Colon (tissue), 2 donors: Measurements from ENCODE around the gene PASK.

Source experiments
- FAIRE-seq: peaks from 2 replicates; lab custom pipeline; 2012; peaks lifted over from hg19 to GRCh38; lab: Jason Lieb, UNC
- donor health status: control.
- donor health status: control.

The PASK gene

DNA sequence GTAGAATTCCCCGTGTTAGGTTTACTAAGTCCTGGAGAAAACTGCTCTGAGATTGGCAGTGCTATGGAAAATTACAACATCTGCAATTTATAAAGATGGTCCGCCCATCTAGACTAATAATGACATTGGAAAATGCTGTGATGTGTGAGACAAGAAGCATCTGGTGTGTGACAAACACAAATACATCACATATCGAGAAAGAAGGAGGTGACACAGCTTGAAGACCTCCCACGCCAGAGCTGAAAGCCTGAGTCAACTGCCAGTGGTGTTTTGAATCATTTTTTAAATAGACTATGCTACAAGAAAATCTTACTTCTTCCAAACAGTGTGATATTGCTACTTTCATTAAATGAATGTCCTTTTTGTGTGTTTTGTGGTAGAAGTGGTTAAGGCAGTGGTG lies 30.6 kb upstream of the PASK start:
- no peak for FAIRE-seq

DNA sequence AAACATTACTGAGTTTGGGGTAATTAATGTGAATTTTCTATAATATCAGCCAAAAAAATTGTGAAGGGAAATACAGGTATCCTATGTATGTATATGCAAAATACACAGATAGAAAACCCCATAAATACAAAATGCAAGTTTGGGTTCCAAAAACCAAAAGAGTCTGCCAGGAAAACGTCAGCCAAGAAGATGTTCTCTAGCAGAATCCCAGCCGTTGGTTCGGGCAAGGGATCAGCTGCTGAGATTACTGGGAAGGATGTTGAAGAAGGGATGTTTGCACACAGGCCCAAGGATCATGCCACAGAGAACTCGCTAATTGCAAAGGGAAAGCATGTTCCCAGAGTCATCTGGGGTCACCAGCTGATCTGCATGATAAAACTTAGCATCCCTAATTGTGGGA lies 29.7 kb upstream of the PASK start:
- no peak for FAIRE-seq

- FAIRE-seq, result no peak
Observed at GRCh38 chr2:241177526-241178334, 28.5 kb upstream of the PASK start.

DNA sequence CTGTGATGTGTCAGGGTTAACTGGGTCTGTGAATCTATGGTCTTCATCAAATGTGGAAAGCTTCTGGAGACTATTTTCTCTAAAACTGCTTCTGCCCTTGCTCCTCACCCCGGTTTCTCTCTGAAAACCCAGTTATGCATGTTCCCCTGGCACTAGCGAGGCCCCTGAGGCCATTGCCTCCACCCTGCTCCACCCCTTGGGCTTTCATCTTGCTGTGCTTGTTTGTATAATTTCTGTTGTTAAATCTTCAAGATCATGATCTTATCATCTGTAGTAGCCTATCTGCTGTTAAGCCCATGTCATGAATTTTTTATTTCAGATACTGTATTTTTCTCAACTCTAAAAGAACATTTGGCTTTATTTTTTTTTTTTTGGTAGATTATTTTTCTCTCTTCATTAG lies 24.3 kb upstream of the PASK start:
- FAIRE-seq, result no peak

DNA sequence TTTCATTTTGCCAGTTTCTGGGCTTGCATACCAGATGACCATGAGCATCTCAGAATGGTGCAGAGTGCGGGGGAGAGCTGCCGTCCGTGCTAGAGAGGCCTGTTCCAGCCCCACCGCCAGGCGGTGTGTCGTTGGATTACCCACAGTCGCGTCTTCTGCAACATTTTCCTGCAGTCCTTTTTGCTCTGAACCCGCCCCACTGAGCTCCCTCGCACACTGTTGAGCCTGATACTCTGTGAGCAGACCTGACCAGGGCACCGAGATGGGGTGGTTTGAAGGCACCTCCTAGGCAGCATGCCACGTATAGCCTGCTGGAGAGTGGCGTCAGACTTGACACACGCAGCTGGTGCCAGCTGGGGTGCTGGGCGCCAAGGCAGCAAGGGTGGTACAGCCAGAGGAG lies 19.1 kb upstream of the PASK start:
- no peak for FAIRE-seq

DNA sequence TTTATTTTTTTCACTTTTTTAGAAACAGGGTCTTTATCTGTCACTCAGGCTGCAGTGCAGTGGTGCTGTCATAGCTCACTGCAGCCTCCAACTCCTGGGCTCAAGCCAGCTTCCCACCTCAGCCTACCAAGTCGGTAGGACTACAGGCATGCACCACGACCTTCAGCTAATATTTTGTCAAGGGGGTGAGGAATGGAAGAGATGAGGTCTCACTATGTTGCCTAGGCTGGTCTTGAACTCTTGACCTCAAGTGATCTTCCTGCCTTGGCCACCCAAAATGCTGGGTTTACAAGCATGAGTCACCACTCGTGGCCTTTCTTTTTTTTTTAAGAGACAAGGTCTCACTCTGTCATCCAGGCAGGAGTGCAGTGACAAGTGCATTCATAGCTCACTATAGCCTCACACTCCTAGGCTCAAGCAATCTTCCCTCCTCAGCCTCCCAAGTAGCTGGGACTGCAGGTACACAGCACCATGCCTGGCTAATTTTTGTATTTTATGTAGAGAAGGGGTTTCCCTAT lies 14.4 kb upstream of the PASK start:
- no peak for FAIRE-seq

DNA sequence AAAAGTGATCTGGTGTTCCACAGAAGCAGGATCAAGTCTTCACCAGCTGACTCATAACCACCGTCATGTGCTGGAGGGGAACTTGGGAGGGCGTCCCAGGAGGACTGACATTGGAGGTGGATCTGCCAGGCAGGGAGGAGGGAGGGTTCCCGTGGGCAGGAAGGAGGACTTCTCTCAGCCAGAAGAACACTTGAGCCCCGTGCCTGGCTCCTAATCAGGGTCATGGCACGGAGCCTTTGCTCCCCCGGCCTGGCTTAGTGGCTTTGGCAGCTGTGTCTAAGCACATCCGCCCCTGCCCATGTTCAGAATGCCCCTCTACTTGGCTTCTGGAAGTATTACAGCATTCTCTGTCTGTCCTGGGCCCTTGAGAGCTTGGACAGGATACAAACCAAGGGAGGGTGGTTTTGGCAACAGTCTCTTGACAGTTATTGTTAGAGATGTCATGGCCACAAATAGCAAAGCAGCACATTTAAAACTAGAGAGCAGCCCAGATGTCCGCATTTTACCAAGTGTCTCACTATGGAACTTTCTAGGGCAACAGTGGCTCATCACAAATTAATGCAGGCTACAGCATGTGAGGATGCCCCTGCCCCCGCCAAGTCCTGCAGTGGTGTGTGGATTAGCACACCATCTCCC lies 12.5 kb upstream of the PASK start:
- no peak for FAIRE-seq

DNA sequence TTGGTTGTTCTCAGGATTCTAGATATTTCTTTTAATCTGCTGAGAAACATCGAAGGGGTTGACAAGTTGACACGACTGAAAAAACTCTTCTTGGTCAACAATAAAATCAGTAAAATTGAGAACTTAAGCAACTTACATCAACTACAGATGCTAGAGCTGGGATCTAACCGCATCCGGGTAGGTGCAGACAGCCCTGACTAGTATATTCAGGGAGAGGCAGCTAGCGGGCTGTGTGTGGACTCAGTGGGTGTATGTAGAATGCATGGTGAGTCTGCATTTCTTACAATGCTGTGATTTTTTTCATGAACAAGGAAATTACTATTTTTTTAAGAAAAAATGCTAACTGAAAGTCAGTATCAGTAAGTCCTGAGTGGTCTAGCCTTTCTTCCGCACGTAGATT lies 11.0 kb upstream of the PASK start:
- FAIRE-seq, result no peak

- FAIRE-seq, result no peak
Observed at GRCh38 chr2:241159116-241159515, 9.8 kb upstream of the PASK start.

DNA sequence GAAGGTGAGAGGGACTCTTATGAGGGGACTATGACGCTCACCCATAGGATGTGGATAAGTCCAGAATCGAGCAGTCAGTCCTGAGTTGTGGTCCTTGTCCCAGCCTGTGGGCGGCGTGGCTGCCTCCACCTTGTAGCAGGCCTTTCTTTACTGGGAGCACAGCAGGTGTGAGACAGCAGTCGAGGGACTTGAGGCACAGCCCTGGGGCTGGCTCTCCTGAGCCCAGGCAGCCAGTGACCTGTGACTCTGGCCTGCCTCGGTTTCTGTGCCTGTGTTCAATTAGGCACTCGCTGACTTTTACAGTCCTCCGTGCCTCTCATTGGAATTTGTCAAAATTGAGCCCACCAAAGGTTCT lies 9.3 kb upstream of the PASK start:
- FAIRE-seq, result no peak

GRCh38 chr2:241157841-241158545 lies 8.7 kb upstream of the PASK start:
- no peak for FAIRE-seq

- no peak for FAIRE-seq
Observed at GRCh38 chr2:241156971-241157441, 7.7 kb upstream of the PASK start.

DNA sequence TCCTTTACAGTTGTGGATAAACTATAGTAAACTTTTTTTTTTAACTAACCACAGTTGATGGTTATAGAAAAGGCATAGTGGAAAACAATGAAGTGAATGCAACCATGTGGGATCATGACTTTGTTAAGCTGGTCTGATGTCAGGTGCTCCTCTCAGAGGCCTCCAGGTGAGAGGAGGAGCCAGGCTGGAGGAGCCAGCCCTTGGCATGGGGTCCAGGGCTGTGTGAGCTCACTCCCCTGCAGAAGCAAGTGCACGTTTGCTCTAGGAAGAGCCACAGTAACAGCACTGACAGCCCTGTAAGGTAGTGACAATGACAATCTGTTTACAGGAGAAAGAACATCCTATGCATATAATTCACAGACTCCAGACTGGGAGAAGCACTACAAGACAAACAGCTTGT lies 6.7 kb upstream of the PASK start:
- FAIRE-seq, result no peak

DNA sequence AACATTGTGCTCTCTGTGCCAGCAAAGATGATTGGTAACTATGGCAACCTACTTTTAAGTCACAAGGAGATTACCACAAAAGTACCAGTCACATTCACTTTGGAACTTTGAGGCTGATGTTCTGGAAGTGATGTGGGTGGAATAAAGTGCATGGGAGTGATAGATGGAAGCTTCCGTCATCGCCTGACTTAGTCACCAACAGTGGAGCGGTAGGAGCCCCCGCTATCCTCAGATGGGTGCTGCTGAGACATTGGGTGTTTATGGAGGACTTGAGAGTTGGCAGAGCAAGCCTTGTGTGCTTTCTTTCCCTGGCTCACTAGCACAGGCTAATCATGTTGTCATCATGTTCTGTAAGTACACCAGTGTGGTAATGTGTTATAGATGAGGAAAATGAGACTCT lies 5.6 kb upstream of the PASK start:
- FAIRE-seq, result no peak

GRCh38 chr2:241153616-241154015 lies 4.3 kb upstream of the PASK start:
- no peak for FAIRE-seq

GRCh38 chr2:241151934-241152660 lies 2.8 kb upstream of the PASK start:
- FAIRE-seq, result no peak

DNA sequence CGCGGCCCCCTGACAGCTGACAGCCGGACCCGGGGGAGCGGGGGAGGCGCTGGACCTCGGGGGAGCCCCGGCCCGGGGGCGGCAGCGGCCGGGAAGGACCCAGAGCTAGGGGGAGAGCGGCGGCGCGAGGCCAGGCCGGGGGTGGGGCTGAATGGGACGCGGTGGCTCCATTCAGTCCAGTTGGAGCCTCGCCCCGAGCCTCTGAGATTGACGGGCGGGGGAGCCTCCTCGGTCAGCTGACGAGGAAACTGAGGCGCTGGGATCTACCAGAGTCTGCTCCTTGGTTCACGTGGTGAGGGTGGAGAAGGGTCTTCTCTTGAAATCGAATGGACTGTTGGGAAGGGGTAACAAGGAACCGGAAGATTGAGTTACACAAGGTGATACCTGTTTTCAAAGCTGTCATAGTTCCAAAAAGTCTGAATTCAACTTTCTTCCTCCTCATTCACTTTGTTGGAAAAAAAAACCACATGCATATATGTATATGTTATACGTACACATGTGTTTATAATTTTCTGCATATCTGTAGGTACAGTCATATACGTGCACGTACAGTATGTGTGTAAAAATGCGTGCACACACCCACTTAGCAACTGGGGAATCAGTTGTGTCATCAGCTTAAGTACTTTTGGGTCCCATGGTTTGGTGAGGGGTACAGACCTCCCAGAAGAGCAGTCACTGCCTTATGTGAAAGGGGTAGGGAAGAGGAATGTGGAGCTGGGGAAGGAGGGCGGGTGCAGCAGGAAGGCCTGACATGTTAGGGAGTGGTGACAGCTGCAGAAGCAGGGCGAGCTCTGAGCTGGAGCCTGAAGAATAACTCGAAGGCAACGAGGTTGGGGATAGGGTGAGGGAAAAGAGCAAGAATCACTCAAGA lies 1.6 kb upstream of the PASK start:
- FAIRE-seq, result no peak

GRCh38 chr2:241149925-241150659 lies 820 bp upstream of the PASK start, which contains the start of gene PPP1R7:
Gene PPP1R7 (plus strand): TSS chr2:241150467. CDS start chr2:241150496, 29 bp downstream.
- no peak for FAIRE-seq

GRCh38 chr2:241149675-241149924 lies 328 bp upstream of the PASK start:
- no peak for FAIRE-seq

GRCh38 chr2:241148239-241148638 lies 1.0 kb downstream of the PASK start:
- no peak for FAIRE-seq

GRCh38 chr2:241147336-241147735 lies 1.9 kb downstream of the PASK start:
- no peak for FAIRE-seq
